CD4-positive, CD25-positive, alpha-beta regulatory T cell (primary cell): ENCODE measurements around the gene FILIP1L. TPM values are rescaled to one million over a fixed set of nuclear protein-coding genes. Genes with fewer than 3 reads are reported as not detected.

Source experiments
- ATAC-seq, 2 donors: fragments of 150-1000 bp; cut with Tn5 transposase; one replicate each; pipeline ENCODE4 v1.10.0; 2021; ENCODE audit warnings: low read depth in 2 of 2, moderate number of reproducible peaks in 2 of 2, moderate library complexity in 1 of 2
- DNase-seq, 3 donors: peaks; one replicate each; pipeline versions ENCODE4 v3.0.0 to v3.0.0-alpha.2; 2012 to 2022; ENCODE audit warnings: mixed read lengths in 1 of 3
- H3K27ac ChIP-seq: one replicate; pipeline ENCODE4 v1.7.0; 2013; ENCODE audit warnings: mild to moderate bottlenecking, low read length; ENCODE audit not compliant: insufficient read depth, poor library complexity, severe bottlenecking
- H3K27me3 ChIP-seq: one replicate; pipeline ENCODE4 v1.7.0; 2013; ENCODE audit warnings: low read length; ENCODE audit not compliant: control insufficient read depth, insufficient read depth
- H3K36me3 ChIP-seq: one replicate; pipeline ENCODE4 v1.7.0; 2013; ENCODE audit warnings: mild to moderate bottlenecking, low read length, moderate library complexity; ENCODE audit not compliant: control insufficient read depth, insufficient read depth
- H3K4me1 ChIP-seq: 2 replicates; pipeline ENCODE4 v1.7.0; 2013; ENCODE audit warnings: mild to moderate bottlenecking, low read length; ENCODE audit not compliant: insufficient read depth, control insufficient read depth, poor library complexity, severe bottlenecking
- H3K4me3 ChIP-seq: one replicate; pipeline ENCODE4 v1.7.0; 2013; ENCODE audit warnings: low read depth, mild to moderate bottlenecking, low read length, moderate library complexity
- H3K9me3 ChIP-seq, 2 experiments: 1 replicate in 1 of 2; 2 replicates in 1 of 2; pipeline ENCODE4 v1.7.0; 2013; ENCODE audit warnings: low read length in 2 of 2, mild to moderate bottlenecking in 1 of 2, moderate library complexity in 1 of 2; ENCODE audit not compliant: control insufficient read depth in 2 of 2
- H3K27ac Mint-ChIP-seq, 3 donors: one replicate each; pipeline ENCODE4 v1.8.0; 2020 to 2022; ENCODE audit warnings: mild to moderate bottlenecking in 3 of 3, mixed read lengths in 3 of 3, moderate library complexity in 2 of 3
- H3K27me3 Mint-ChIP-seq: one replicate; pipeline ENCODE4 v1.8.0; 2022; ENCODE audit warnings: mild to moderate bottlenecking, mixed read lengths
- H3K36me3 Mint-ChIP-seq: one replicate; pipeline ENCODE4 v1.8.0; 2020; ENCODE audit warnings: mixed read lengths
- H3K4me1 Mint-ChIP-seq, 4 donors: one replicate each; pipeline ENCODE4 v1.8.0; 2020 to 2022; ENCODE audit warnings: mixed read lengths in 4 of 4, mild to moderate bottlenecking in 1 of 4
- H3K4me3 Mint-ChIP-seq, 4 donors: one replicate each; pipeline ENCODE4 v1.8.0; 2020 to 2022; ENCODE audit warnings: mild to moderate bottlenecking in 4 of 4, mixed read lengths in 4 of 4, moderate library complexity in 3 of 4
- H3K9me3 Mint-ChIP-seq, 7 donors: one replicate each; pipeline ENCODE4 v1.8.0; 2020 to 2022; ENCODE audit warnings: mixed read lengths in 7 of 7, mild to moderate bottlenecking in 3 of 7, moderate library complexity in 2 of 7
- polyA plus RNA-seq, 4 donors: library from polyadenylated mRNA; unstranded; fragments of 300-500 nt; fragmentation: Illumina TruSeq; gene quantifications; one replicate each; pipeline ENCODE4 v1.2.3, GENCODE V29; 2021
- total RNA-seq: library from RNA; stranded (reverse); gene quantifications from one replicate; pipeline ENCODE4 v1.2.3, GENCODE V29; 2022

The FILIP1L gene
- total and polyA plus RNA-seq, 5 donors from 2014 or later: 0.37 to 1.0 (median 0.65) TPM; not detected in 2

GRCh38 chr3:99948467-99949089, 165.7 kb downstream of the FILIP1L start:
- H3K9me3 ChIP-seq: no peaks in the 10 kb centered on the region
- ATAC-seq (no peak), DNase-seq (no peak)
- H3K4me1 ChIP-seq: no peaks in the 10 kb centered on the region
- no peaks in the 10 kb centered on the region for H3K36me3 ChIP-seq
- Mint-ChIP-seq H3K9me3 (no peaks in the 10 kb centered on the region), H3K4me3 (no peak overlapping the region), H3K4me1 (peaks cover 0 to 2% (median 1%) of the 10 kb centered on the region in 4 donors), H3K27me3 (no peaks in the 10 kb centered on the region), H3K36me3 (no peaks in the 10 kb centered on the region), H3K27ac (no peak overlapping the region)
- H3K4me3 ChIP-seq: no peak overlapping the region
- H3K27ac ChIP-seq: no peak overlapping the region
- H3K27me3 ChIP-seq: no peaks in the 10 kb centered on the region

- Histone ChIP-seq H3K27ac (no peak overlapping the region), H3K27me3 (no peaks in the 10 kb centered on the region), H3K9me3 (no peaks in the 10 kb centered on the region), H3K36me3 (no peaks in the 10 kb centered on the region), H3K4me3 (no peak overlapping the region), H3K4me1 (no peaks in the 10 kb centered on the region)
- no peaks in the 10 kb centered on the region for H3K27me3 Mint-ChIP-seq
- DNase-seq: no peak
- H3K36me3 Mint-ChIP-seq: no peaks in the 10 kb centered on the region
- no peaks in the 10 kb centered on the region for H3K9me3 Mint-ChIP-seq
- no peak overlapping the region for H3K4me3 Mint-ChIP-seq
- H3K4me1 Mint-ChIP-seq: peaks cover 0 to 2% (median 0%) of the 10 kb centered on the region in 4 donors
- ATAC-seq: no peak
- H3K27ac Mint-ChIP-seq: no peak overlapping the region
These were observed 166.9 kb downstream of the FILIP1L start for GRCh38 chr3:99947356-99947755.

DNA sequence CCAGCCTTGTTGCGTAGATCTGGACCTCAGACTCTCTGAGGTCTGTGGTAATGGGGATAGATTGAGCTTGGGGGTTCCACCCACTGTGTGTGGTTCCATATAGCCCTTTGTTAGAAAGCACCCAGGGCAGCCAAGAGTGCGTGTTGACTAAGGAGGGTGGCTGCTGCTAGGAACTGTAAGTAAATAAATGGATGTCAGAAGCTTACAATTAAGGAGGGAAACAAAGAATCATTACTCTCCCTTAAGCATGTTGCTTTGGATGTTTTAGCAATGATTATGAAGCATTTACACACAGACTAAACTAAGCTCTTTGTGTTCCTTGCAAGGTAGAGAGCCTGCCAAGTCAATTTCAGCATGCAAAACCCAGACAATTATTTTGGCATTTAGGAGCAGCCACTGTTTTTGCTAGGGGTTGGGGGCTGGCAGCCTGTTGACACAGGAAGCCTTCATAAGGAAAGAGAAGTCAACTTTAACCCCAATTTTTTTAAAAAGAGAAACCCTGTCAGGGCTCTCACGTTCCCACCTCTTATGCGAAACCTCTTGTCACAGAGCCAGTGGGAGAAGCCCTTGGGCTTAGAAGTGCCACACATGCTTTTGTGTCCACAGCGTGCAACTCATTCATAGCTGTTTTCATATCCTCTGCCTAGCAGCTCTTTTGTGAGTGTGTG, 168.8 kb downstream of the FILIP1L start:
- no peaks in the 10 kb centered on the region for H3K27me3 Mint-ChIP-seq
- peaks cover 0 to 2% (median 0%) of the 10 kb centered on the region in 4 donors for H3K4me1 Mint-ChIP-seq
- H3K27ac Mint-ChIP-seq: no peak overlapping the region
- H3K36me3 Mint-ChIP-seq: peaks cover 3% of the 10 kb centered on the region
- H3K9me3 Mint-ChIP-seq: no peaks in the 10 kb centered on the region
- Histone ChIP-seq H3K9me3 (no peaks in the 10 kb centered on the region), H3K27me3 (no peaks in the 10 kb centered on the region), H3K36me3 (no peaks in the 10 kb centered on the region), H3K27ac (no peak overlapping the region), H3K4me3 (no peak overlapping the region), H3K4me1 (no peaks in the 10 kb centered on the region)
- no peak for DNase-seq
- no peak for ATAC-seq
- H3K4me3 Mint-ChIP-seq: no peak overlapping the region

DNA sequence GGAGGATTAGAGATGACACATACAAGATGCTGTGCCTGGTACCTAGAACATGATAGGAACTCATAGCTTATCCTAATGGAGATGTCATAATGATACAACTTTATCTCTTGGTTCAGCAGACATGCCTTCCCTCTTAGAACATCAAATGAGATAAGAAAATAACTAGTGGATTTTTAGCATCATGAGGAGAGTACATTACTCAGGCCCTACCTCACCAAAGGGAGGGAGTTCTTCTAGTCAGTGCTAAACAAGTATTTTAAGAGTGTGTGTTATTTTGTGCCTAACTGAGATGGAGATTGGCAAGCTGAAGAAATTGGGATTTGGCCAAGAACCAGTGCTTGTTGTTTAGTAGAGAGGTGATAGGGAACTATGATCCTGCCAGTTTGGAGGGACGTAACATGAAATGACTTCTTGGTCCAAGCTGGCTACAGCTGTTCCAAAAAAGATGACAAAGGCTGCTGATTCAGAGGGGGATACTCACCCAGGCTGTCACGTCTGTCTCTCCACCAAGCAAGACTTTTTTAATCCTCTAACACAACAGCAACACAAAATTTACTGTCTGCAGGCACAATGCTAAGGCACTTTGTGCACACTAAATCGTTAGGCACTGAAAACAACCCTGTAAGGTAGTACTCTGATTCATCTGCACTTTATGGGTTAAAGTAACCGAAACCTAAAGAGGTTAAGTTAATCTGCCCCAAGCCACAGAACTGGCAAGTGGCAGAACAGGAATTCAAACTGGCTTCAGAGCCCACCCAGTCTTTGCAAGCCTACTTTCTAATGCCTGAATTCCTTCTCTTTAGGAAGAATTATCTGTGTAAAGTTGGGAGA, 170.2 kb downstream of the FILIP1L start:
- no peak overlapping the region for H3K4me3 Mint-ChIP-seq
- H3K36me3 Mint-ChIP-seq: peaks cover 3% of the 10 kb centered on the region
- H3K4me3 ChIP-seq: no peak overlapping the region
- no peaks in the 10 kb centered on the region for H3K36me3 ChIP-seq
- ATAC-seq (no peak), DNase-seq (no peak)
- H3K27ac Mint-ChIP-seq: no peak overlapping the region
- no peak overlapping the region for H3K27ac ChIP-seq
- H3K4me1 ChIP-seq: no peaks in the 10 kb centered on the region
- H3K9me3 ChIP-seq: no peaks in the 10 kb centered on the region
- peaks cover 2 to 5% (median 4%) of the 10 kb centered on the region in 4 donors for H3K4me1 Mint-ChIP-seq
- no peaks in the 10 kb centered on the region for H3K27me3 ChIP-seq
- no peaks in the 10 kb centered on the region for H3K27me3 Mint-ChIP-seq
- H3K9me3 Mint-ChIP-seq: no peaks in the 10 kb centered on the region

DNA sequence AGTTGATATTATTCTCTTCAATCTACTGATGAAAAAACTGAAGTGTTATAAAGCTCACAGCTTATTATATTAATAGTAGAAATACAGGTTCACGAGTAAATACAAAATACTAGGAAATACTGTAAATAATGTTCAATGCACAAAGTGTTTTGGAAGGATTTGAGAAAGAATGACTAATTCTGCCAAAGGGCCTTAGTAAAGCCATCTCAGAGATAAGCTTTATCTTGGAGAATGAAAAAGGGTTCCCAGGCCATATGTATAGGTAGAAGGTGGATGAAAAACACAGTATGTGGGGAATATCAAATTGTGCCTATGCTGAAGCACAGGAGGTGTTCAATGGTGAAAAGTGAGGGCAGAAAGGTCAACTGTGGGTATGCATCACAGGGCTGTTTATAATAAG, 173.1 kb downstream of the FILIP1L start:
- H3K9me3 ChIP-seq: no peaks in the 10 kb centered on the region
- peaks cover 3% of the 10 kb centered on the region for H3K36me3 Mint-ChIP-seq
- no peaks in the 10 kb centered on the region for H3K36me3 ChIP-seq
- peaks cover 7 to 24% (median 15%) of the 10 kb centered on the region in 4 donors for H3K4me1 Mint-ChIP-seq
- no peaks in the 10 kb centered on the region for H3K27me3 ChIP-seq
- no peaks in the 10 kb centered on the region for H3K27me3 Mint-ChIP-seq
- no peaks in the 10 kb centered on the region for H3K9me3 Mint-ChIP-seq
- no peak overlapping the region for H3K27ac ChIP-seq
- H3K4me3 Mint-ChIP-seq: no peak overlapping the region
- no peak overlapping the region for H3K27ac Mint-ChIP-seq
- no peak overlapping the region for H3K4me3 ChIP-seq
- ATAC-seq (no peak), DNase-seq (no peak)
- peaks cover 3% of the 10 kb centered on the region for H3K4me1 ChIP-seq

- H3K9me3 Mint-ChIP-seq: no peaks in the 10 kb centered on the region
- Histone ChIP-seq H3K27ac (no peak overlapping the region), H3K9me3 (no peaks in the 10 kb centered on the region), H3K27me3 (no peaks in the 10 kb centered on the region), H3K36me3 (no peaks in the 10 kb centered on the region), H3K4me3 (no peak overlapping the region), H3K4me1 (peaks cover 3% of the 10 kb centered on the region)
- H3K36me3 Mint-ChIP-seq: peaks cover 3% of the 10 kb centered on the region
- peaks cover 7 to 24% (median 16%) of the 10 kb centered on the region in 4 donors for H3K4me1 Mint-ChIP-seq
- H3K27ac Mint-ChIP-seq: no peak overlapping the region
- DNase-seq (no peak), ATAC-seq (no peak)
- no peaks in the 10 kb centered on the region for H3K27me3 Mint-ChIP-seq
- no peak overlapping the region for H3K4me3 Mint-ChIP-seq
These were observed 174.0 kb downstream of the FILIP1L start for GRCh38 chr3:99940350-99940749.

DNA sequence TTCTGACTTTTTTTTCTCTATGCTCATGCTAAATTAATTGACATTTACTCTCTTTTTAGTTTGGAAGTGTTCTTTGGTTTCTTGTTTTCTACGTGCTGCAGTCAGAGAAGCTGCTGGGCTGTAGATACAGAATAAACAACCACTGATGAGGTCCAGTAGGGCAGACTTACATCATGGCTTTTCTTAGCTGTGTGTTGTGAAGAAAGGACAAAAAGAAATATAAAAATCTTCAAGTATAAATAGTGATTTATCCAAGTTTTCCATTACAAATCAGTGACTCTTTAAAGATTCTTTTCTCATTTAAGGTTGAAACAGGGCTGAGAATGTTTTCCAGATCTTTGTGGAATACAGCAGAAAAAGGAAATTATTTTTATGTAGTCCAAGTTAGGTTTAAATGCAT, 174.4 kb downstream of the FILIP1L start:
- H3K9me3 ChIP-seq: no peaks in the 10 kb centered on the region
- H3K36me3 Mint-ChIP-seq: peaks cover 3% of the 10 kb centered on the region
- H3K9me3 Mint-ChIP-seq: no peaks in the 10 kb centered on the region
- no peaks in the 10 kb centered on the region for H3K36me3 ChIP-seq
- ATAC-seq (no peak), DNase-seq (no peak)
- no peaks in the 10 kb centered on the region for H3K27me3 Mint-ChIP-seq
- H3K4me3 ChIP-seq: no peak overlapping the region
- no peak overlapping the region for H3K27ac Mint-ChIP-seq
- no peak overlapping the region for H3K27ac ChIP-seq
- H3K4me1 Mint-ChIP-seq: peaks cover 7 to 24% (median 16%) of the 10 kb centered on the region in 4 donors
- peaks cover 3% of the 10 kb centered on the region for H3K4me1 ChIP-seq
- no peak overlapping the region for H3K4me3 Mint-ChIP-seq
- H3K27me3 ChIP-seq: no peaks in the 10 kb centered on the region
